GM19193 (cell line): Measurements from ENCODE around the gene CHRDL1.

Experiments used
- POLR2A ChIP-seq: IDR thresholded peaks from 4 replicates; pipeline ENCODE4 v1.6.1; 2011; ENCODE audit not compliant: insufficient read depth, insufficient read length; ENCODE audit errors: extremely low read depth

Gene CHRDL1

GRCh38 chrX:110755061-110755460 is 40.6 kb downstream of the CHRDL1 start:
- TF ChIP-seq POLR2A = no peak

DNA sequence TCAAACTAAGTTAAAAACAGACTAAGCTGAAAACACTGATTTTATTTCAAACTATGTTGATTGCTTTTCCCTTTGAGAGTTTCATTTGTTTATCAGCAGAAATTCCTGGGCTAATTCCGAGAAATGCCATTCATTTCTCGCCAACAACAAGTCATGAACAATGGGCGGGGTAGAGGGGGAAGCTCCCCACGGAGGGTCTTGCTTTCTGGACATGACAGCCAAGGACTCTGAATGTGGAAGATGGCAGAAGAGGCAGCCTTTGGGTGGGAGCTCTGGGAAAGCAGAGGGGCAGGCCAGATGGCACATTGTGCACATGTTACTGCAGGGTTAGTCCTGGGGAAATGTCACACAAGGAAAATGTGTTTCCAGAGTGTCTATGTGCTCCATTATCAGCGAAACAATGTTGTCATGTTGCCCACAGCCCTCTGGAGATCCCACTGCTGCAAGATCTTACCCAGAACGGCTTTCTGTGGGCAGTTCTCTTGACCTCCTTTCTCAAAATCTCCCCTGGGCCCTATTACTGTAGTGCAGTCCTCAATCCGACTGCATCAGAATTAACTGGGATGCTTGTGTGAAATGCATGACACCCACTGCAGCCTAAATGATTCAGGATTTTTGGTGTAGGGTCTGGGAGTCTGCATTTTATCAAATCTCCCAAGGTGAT is 45.0 kb downstream of the CHRDL1 start:
- TF ChIP-seq POLR2A = no peak

GRCh38 chrX:110748256-110748806 is 47.3 kb downstream of the CHRDL1 start:
- TF ChIP-seq POLR2A = no peak

- no peak for TF ChIP-seq POLR2A
These were observed 49.6 kb downstream of the CHRDL1 start for GRCh38 chrX:110746014-110746413.

GRCh38 chrX:110745288-110745687 is 50.3 kb downstream of the CHRDL1 start:
- TF ChIP-seq POLR2A = no peak

GRCh38 chrX:110743679-110744340 is 51.8 kb downstream of the CHRDL1 start:
- TF ChIP-seq POLR2A = no peak

- TF ChIP-seq POLR2A = no peak
These were observed 54.3 kb downstream of the CHRDL1 start for GRCh38 chrX:110741213-110741796.

- TF ChIP-seq POLR2A = no peak
These were observed 60.6 kb downstream of the CHRDL1 start for GRCh38 chrX:110734894-110735541.

GRCh38 chrX:110734271-110734670 is 61.3 kb downstream of the CHRDL1 start:
- TF ChIP-seq POLR2A = no peak

GRCh38 chrX:110733166-110733565 is 62.5 kb downstream of the CHRDL1 start:
- no peak for TF ChIP-seq POLR2A

DNA sequence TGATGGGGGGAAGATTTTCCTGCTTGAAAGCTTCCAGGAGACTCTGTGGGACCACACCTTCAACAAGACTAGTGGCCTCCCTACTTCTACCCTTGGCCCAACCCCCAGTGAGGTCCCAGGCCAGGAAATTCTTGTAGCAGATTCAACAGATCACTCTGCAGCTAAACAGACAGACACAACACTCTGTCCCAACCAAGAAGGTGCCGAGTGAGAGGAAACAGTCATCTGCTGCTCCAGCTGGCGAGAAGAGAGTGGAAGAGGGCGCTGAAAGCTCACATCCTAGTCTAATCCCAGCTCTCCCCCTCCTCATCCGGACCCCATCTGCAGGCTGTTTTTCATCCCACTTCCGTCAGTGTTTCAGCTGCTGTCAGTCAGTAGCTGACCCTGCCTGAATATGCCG is 63.4 kb downstream of the CHRDL1 start:
- no peak for TF ChIP-seq POLR2A

- no peak for TF ChIP-seq POLR2A
These were observed 71.8 kb downstream of the CHRDL1 start for GRCh38 chrX:110723844-110724243.

DNA sequence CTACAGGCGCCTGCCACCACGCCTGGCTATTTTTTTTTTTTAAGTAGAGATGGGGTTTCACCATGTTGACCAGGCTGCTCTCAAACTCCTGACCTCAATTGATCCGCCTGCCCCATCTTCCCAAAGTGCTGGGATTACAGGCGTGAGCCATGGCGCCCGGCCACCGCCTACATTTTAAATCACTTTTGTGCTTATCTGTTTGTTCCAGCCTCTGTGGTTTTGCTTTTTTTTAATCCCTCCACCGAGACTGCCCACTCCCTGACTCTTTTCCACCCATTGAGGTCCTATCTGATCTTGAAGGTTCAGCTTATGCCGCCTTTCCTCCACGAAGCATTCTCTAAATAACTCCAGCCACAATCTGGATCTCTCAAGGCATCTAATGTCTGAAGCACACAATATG is 73.5 kb downstream of the CHRDL1 start:
- TF ChIP-seq POLR2A = no peak

- no peak for TF ChIP-seq POLR2A
These were observed 82.0 kb downstream of the CHRDL1 start for GRCh38 chrX:110713666-110714065.

- no peak for TF ChIP-seq POLR2A
These were observed 89.2 kb downstream of the CHRDL1 start for GRCh38 chrX:110706446-110706845.

- no peak for TF ChIP-seq POLR2A
These were observed 92.0 kb downstream of the CHRDL1 start for GRCh38 chrX:110703641-110704040.

DNA sequence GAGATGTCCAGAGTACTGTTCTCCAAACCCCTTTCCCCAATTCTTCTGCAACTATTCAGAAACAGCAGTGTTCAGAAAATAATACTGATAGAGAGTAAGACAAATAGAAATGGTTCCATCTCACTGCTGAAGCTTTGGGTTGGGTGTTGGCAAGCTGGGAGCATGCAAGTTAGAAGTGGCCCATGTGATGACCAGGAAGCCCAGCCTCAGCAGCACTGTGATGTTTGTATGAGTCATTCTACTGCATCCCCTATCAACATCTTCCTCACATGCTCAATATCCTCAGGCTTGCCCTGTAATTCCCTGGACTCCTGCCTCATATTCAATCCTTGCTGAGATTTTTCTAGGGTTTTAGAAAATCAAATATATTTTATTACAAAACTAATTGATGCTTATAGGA is 96.5 kb downstream of the CHRDL1 start:
- TF ChIP-seq POLR2A = no peak
